ENCODE data around the gene RBCK1.
A peak's percentile ranks its signal among the peaks of the same experiment; 100 is the strongest.

Gene RBCK1

GRCh38 chr20:460707-461106 lies 52.6 kb downstream of the RBCK1 start:
- TF ChIP-seq CTCF (IDR thresholded peaks at IDR 0.05; ENCODE audit: insufficient read depth, missing control alignments), result no peak
- FAIRE-seq (no peak), DNase-seq (ENCODE audit: insufficient read length, low spot score) (no peak)

GRCh38 chr20:461254-462198 lies 53.4 kb downstream of the RBCK1 start:
- no peak for TF ChIP-seq CTCF (IDR thresholded peaks at IDR 0.05; ENCODE audit: insufficient read depth, missing control alignments)
- FAIRE-seq, result no peak
- no peak for DNase-seq (ENCODE audit: insufficient read length, low spot score)

GRCh38 chr20:462199-462991 lies 54.3 kb downstream of the RBCK1 start, which contains the start of gene TBC1D20:
Gene TBC1D20 (minus strand): TSS chr20:462533. CDS start chr20:462405, 128 bp downstream.
- FAIRE-seq (no peak), DNase-seq (ENCODE audit: insufficient read length, low spot score) (peak; percentile 48)
- TF ChIP-seq CTCF (IDR thresholded peaks at IDR 0.05; ENCODE audit: insufficient read depth, missing control alignments), result peak; percentile 17

GRCh38 chr20:467755-468154 lies 59.7 kb downstream of the RBCK1 start:
- FAIRE-seq (no peak), DNase-seq (ENCODE audit: insufficient read length, low spot score) (no peak)
- TF ChIP-seq CTCF (IDR thresholded peaks at IDR 0.05; ENCODE audit: insufficient read depth, missing control alignments), result no peak

- DNase-seq (ENCODE audit: insufficient read length, low spot score) (no peak), FAIRE-seq (no peak)
- no peak for TF ChIP-seq CTCF (IDR thresholded peaks at IDR 0.05; ENCODE audit: insufficient read depth, missing control alignments)
Observed at GRCh38 chr20:469746-470490, 61.8 kb downstream of the RBCK1 start.

- TF ChIP-seq CTCF (IDR thresholded peaks at IDR 0.05; ENCODE audit: insufficient read depth, missing control alignments), result no peak
- no peak for FAIRE-seq
- no peak for DNase-seq (ENCODE audit: insufficient read length, low spot score)
Observed at GRCh38 chr20:472137-472846, 64.2 kb downstream of the RBCK1 start.
